Activated T-helper 9 cell treated with anti-CD3 and anti-CD28 coated beads, Interleukin-2, amount 50 U/mL, for 16 hours (primary cell): ENCODE results near the gene PLEKHG3.
"Not testable (repeated sequence)": the region's sequence is repeated elsewhere in the genome, so short reads cannot be mapped to it uniquely, and the experiment has no call there.

Experiments used
- DNase-seq: peaks from one replicate; pipeline ENCODE4 v3.0.0-alpha.2; 2020; ENCODE audit warnings: low read depth

Gene PLEKHG3

DNA sequence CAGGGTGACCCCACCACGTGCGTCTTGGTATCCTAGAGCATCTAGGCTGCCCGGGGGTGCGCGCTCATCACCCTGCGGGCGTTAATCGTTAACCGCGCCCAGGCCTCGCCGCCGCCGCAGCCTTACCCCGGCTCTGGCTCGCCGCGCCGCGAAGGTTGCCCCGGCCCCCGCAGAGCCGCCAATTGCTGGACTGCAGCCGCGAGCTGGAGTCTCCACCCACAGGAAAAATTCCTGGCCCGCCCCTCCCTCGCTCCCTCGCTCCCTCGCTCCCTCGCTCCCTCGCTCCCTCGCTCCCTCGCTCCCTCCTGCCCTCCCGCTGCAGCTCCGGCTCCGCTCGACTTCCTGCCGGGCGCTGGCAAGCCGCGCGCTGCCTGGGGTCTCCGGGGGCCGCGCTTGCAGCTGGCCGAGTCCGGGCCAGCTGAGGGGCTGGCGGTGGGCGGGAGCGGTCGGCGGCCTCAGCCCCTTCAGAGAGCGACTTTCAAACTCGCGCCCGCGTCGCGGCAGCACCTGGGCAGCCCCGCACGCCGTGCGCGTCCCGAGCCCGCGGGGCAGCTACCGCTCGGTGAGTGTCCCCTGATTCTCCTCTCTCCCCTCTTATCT lies at the start of gene PLEKHG3:
Gene PLEKHG3 (plus strand): TSS at position 282 of the 600 bp plus-strand sequence. CDS start 23,208 bp downstream, outside the sequence.
- DNase-seq: peak; percentile 31

- DNase-seq: no peak
Observed at GRCh38 chr14:64654901-64655300, 49.3 kb upstream of the PLEKHG3 start.

- DNase-seq: no peak
Observed at GRCh38 chr14:64656986-64657385, 47.2 kb upstream of the PLEKHG3 start.

DNA sequence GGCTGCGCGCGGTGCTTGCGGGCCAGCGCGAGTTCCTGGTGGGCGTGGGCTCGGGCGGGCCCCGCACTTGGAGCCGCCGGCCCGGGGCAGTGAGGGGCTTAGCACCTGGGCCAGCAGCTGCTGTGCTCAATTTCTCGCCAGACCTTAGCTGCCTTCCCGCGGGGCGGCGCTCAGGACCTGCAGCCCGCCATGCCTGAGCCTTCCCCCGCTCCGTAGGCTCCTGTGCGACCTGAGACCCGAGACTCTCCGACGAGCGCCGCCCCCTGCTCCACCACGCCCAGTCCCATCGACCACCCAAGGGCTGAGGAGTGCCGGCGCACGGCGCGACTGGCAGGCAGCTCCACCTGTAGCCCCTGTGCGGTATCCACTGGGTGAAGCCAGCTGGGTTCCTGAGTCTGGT lies 46.0 kb upstream of the PLEKHG3 start:
- DNase-seq: no peak

DNA sequence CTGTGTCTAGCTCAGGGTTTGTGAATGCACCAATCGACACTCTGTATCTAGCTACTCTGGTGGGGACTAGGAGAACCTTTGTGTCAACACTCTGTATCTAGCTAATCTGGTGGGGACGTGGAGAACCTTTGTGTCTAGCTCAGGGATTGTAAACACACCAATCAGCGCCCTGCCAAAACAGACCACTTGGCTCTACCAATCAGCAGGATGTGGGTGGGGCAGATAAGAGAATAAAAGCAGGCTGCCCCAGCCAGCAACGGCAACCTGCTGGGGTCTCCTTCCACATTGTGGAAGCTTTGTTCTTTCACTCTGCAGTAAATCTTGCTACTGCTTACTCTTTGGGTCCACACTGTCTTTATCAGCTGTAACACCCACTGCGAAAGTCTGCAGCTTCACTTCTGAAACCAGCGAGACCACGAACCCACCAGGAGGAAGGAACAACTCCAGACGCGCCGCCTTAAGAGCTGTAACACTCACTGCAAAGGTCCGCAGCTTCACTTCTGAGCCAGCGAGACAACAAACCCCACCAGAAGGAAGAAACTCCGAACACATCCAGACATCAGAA lies 45.4 kb upstream of the PLEKHG3 start:
- not testable (repeated sequence) for DNase-seq

DNA sequence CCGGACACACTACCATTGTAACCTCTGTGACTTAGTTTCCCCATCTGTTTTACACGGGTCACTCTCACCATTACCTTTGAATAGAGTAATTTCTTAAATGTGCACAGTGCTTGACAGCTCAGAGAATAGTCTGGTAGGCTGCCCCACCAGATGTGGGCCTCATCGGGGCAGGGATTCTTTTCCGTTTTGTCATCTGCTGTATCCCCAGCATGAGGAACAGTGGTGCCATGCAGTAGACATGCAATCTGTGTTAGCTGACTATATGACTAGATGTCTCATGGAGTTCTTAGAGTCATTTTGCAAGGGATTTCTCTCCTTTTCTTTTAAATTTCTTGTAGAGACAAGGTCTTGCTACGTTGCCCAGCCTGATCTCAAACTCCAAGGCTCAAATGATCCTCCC lies 44.9 kb upstream of the PLEKHG3 start:
- no peak for DNase-seq

GRCh38 chr14:64663174-64663573 lies 41.0 kb upstream of the PLEKHG3 start:
- no peak for DNase-seq

DNA sequence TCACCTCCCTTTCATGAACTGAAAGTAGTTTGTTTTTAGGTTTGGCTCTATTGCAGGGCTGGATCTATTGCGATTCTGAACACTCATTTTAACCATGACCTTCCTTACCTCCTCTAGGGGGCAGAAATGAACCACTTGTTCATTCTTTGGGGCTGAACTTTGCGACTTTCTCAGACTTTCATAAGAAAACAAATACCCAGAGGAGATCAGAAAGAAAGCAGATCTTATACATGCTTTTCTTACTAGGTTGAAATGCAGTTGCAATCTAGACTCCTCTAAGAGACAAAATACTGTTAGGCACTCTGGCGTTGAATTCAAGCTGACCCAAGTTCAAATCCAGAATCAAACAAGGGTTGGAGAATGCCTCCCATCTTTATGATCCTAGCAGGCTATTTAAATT lies 32.6 kb upstream of the PLEKHG3 start:
- DNase-seq: no peak

DNA sequence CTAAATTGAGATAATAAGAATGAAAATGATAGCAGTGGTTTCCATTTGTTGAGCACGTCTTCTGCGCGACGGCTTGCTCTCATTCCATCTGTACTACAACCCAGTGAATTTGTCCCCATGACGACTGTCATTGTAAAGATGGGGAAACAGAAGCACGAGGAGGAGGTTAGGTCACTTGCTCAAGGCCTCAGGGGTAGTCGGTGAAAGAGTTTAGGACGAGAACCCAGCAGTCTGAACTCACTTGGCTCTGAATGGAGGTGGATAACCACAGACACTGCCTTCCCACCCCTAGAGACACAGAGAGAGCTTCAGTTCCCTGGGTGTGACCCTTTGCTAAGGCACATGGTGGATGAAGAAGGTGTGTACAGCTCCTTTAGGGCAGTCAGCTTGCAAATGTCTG lies 30.9 kb upstream of the PLEKHG3 start:
- no peak for DNase-seq

DNA sequence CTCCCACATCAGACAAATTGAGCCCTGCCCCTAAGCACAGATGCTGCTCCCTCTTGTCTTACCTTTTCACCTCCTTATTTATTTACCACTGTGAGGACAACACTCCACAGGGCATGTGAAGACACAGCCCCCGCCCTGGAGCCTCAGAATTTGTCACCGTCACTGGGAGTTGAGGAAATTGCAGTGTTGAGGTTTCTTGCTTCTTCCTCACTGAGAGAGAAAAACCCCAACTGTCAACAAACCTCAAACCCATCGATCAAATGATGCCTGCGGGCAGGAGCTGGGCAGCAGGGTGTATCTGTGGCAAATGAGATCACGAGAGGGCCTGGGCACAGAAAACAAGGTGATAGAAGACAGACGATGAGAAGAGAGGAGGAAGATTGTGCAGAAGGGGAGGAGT lies 30.5 kb upstream of the PLEKHG3 start:
- DNase-seq: peak; percentile 11

DNA sequence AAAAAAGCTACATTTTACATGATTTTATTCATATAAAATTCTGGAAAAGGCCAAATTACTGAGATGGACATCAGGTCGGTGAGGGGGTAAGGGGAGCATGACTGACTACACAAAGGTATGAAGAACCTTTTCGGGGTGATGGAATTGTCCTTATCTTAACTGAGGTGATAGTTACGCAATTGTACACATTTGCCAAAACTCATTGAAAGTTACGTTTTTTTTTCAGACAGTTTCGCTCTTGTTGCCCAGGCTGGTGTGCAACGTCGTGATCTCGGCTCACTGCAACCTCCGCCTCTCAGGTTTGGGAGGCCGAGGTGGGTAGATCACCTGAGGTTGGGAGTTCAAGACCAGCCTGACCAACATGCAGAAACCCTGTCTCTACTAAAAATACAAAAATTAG lies 29.4 kb upstream of the PLEKHG3 start:
- no peak for DNase-seq

- no peak for DNase-seq
Observed at GRCh38 chr14:64675312-64675711, 28.9 kb upstream of the PLEKHG3 start.

GRCh38 chr14:64676410-64677008 lies 27.7 kb upstream of the PLEKHG3 start:
- no peak for DNase-seq

DNA sequence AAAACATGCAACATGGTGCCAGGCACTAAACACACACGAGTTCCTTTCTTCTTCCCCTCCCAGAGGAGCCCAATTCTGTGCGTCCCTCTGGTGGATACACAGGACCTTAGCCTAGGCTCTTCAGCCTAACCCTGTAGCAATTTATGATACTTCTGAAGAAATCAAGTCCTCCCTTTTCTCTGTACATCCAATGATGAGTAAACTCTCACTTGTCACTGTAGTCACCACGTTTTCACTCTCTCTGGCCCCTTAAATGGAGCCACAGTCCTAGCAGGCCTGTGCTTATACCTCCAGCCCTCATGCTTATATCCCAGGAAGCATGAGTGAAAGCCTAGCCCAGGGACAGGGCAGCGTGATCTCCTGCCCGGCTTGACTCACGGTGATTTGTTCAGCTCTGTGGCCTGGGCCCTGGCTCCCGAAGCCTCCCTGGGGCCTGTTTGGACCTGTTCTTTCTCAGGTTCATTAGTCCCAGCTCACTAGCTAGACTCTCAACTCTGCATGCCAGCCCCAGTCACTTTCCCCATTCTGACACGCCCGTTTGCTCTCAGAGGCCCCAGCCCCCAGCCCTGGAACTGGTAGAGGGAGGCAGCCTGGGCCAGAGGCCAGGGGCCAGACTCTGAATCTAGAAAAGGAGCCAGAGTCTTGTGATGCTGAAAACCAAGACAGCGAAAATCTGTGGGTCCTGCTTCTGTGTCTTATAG lies 24.1 kb upstream of the PLEKHG3 start:
- no peak for DNase-seq

DNA sequence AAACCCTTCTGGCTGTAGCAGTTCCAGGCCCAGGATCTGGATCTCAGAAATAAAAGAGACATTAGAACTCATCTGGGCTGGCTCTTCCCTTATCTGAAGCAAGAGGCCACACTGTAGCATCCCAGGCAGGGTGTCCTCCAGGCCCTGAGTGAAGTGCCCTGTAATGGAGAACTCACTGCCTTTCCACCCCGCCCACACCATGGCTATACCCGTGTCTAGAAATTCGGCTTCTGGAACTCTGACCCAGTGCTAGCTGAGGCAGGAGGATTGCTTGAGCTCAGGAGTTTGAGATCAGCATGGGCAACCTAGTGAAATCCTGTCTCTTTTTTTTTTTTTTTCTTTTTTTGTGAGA lies 23.5 kb upstream of the PLEKHG3 start:
- no peak for DNase-seq

DNA sequence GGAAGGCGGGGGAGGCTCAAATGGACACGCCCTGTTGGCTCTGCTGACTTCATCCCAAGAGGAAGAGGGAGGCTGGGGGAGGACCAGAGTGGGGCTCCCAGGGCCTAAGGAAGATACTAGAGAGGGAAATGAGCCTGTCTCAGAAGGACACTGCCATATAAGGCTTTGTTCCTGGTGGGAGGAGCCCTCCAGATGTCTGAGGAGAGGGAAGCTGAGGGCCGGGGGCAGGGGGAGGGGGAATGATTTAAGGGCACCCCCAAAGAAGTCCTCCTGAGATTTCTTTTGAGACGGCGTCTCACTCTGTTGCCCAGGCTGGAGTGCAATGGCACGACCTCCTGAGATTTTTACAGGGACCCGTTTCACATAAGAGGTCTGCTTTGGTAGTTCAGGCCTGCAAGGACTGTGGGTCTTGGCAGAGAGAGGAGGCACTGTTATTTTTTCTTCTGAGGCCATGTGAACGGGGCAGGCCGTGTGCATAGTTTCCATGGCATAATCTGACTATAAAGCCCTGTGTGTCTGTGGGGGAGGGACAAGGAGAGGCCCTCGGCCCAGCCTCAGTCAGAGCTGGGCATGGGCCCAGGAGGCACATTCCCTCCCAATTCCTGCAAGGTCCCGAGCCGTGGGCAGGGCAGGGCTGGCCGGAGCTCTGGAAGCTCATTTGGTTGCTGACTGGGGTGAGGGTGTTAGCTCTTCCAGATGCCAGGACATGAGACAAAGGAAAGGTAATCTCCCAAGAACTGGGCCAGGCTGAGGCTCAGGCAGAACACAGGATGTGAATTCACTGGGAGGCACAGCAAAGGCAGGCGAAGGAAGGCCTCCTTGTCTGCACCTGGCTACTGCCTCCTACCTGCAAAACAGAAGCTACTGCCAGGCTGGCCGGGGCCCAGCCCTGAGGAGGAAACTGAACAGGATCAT lies 22.2 kb upstream of the PLEKHG3 start:
- DNase-seq: no peak

DNA sequence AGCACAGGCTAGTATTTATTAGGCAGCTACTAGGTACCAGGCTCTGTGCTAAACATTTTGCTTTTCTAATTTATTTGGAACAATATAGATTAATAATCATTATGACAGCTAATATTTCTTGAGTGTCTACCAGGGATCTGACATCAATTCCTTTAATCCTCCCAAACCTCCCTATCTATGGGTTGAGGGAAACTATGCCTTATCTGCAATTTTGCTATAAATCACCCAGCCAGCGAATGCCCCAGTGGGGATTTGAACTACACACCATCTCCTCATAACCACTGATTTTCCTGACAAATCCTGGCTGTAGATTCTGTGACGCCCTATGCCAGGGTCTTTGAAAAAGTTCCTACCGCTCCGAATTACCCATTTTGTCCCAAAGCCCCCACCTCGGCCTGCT lies 21.4 kb upstream of the PLEKHG3 start:
- DNase-seq: no peak

GRCh38 chr14:64683264-64683663 lies 21.0 kb upstream of the PLEKHG3 start:
- DNase-seq: no peak

DNA sequence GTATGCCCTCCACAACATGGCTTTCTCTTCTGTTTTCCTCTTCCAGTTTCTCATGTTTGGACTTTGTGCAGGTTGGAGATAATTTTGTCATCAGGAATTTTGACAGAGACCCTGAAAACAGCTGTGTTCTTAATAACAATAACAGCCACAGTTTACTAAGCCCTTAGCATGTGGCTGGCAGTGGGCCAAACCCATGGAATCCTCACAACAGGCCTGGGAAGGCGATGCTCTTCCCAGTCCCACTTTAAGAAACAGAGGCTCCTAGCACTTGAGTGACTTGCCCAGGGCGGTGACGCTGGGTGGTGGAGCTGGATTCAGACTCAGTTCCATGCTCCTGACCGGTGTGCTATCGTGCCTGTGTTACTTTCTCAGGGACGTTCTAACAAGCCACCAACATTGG lies 20.1 kb upstream of the PLEKHG3 start:
- no peak for DNase-seq

DNA sequence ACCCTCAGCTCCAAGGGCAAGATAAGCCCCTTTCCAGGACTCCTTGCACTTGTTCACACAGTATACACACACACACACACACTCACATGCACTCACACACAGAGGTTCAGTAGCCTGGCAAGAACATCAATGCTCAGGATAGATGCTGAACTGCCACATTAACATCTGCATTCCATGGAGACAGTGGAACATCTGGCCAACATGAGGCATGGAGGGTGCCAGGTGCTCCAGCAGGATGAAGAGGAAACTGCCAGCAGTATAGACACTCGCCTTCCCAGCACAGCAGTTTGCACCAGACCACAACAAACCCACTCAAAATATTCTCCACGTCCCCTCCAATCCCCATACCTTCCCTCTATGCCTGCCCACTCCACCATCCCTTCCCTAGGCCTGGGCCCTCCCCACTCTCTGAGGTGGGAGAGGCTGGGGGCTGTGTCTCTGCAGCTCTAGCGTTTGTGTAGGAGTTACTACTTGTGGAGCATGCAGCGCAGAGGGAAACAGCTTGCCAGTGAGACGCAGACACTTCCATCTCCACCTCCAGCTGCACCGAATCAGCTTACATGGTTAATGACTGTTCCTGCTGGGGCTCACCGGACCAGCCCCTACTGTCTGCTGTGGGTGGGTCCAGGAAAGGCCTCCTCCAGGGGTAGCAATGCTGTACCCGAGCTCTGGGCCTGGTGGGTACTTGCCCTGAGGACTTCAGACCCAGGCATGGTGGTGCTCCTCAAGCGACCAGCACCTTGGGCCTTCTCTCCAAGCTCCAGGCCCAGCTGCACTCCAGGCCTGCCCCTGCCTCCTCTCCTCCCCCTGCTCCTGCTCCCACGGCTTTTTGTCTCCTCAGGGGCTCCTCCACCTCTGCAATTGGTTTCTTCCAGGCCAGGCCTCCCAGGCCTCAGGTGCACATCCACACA lies 18.6 kb upstream of the PLEKHG3 start:
- no peak for DNase-seq

DNA sequence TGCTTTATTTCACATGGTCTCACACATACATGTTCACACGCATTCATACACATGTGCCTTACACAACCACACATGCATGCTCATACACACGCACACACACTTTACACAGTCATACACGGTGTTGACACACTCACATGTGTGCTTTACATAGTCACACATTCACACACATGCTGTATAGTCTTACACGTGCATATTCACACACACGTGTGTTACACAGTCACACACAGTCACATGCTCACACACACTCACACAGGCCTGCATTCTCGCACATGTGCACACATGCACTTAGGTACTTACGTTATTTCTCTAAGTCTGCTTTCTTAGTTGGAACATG lies 18.0 kb upstream of the PLEKHG3 start:
- no peak for DNase-seq
